ENCODE measurements around the gene FYB2.

DNA sequence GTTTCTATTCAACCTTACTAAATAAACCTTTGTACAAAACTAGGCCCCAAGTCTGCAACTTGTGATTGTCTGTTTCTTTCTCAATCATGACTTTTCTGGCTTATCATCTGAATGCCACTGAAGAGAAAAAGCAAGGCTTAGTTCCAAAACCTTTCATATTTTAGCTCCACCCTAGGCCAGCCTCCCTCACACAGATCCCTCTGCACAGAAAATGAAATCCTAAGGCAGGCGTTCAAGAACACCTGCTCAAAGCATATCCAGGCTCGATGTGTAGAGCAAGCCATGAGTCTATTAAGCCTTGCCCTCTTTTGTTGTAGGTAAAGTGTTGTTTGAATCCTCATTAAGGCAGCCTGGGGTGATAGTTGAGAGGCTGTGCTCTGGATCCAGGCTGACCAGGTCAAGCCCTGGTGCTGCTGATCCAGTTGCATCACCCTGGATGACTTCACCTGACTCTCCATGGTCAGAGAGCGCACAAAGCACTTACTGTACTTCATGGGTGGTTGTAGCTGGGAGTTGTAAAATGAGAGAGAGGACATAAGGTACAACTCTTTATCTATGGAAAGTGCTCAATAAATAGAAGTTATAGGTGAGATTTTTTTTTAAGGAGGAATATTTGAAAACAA, 39.0 kb downstream of the FYB2 start:
- TF ChIP-seq, protein P1, sequence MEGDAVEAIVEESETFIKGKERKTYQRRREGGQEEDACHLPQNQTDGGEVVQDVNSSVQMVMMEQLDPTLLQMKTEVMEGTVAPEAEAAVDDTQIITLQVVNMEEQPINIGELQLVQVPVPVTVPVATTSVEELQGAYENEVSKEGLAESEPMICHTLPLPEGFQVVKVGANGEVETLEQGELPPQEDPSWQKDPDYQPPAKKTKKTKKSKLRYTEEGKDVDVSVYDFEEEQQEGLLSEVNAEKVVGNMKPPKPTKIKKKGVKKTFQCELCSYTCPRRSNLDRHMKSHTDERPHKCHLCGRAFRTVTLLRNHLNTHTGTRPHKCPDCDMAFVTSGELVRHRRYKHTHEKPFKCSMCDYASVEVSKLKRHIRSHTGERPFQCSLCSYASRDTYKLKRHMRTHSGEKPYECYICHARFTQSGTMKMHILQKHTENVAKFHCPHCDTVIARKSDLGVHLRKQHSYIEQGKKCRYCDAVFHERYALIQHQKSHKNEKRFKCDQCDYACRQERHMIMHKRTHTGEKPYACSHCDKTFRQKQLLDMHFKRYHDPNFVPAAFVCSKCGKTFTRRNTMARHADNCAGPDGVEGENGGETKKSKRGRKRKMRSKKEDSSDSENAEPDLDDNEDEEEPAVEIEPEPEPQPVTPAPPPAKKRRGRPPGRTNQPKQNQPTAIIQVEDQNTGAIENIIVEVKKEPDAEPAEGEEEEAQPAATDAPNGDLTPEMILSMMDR (conservative IDR thresholded peaks at IDR 0.05; ENCODE audit: low read depth, low read length), result no peak
- no peak for TF ChIP-seq EZH2 (IDR thresholded peaks at IDR 0.05; ENCODE audit: borderline replicate concordance, low read depth, low read length, poor library complexity, severe bottlenecking)
